OCI-LY7 (cell line): ENCODE results near the gene PDE8B. TPM values are rescaled to one million over a fixed set of nuclear protein-coding genes. Genes with fewer than 3 reads are reported as not detected.

Experiments
- BruUV-seq: library from RNA; stranded (reverse); fragments of 400-500 nt; replicated peaks from 2 replicates; lab custom pipeline; 2021; lab: Mats Ljungman, UMichigan
- CTCF ChIA-PET: fragments of 300-600 bp; sonication (Branson Sonifier 250); formaldehyde crosslinking; loops from one replicate; lab custom pipeline; 2022; ENCODE audit warnings: antibody characterized with exemption; ENCODE audit not compliant: unreplicated experiment; lab: Charles Lee
- POLR2A ChIA-PET: fragments of 300-600 bp; sonication (Branson Sonifier 250); formaldehyde crosslinking; loops from one replicate; lab custom pipeline; 2022; ENCODE audit warnings: antibody characterized with exemption; lab: Charles Lee
- DNase-seq: peaks from one replicate; pipeline ENCODE4 v3.0.0-alpha.2; 2015; ENCODE audit warnings: low spot score
- H2AFZ ChIP-seq: fragments of 200-600 bp; sonication (generic), shearing (Covaris generic); 2 replicates; pipeline ENCODE4 v1.6.1; 2014; ENCODE audit warnings: mild to moderate bottlenecking, antibody characterized with exemption, low read length, moderate library complexity
- H3K27ac ChIP-seq: fragments of 200-600 bp; sonication (generic); 2 replicates; pipeline ENCODE4 v1.5.1; 2014; ENCODE audit warnings: mixed run types, low read depth, mild to moderate bottlenecking, moderate library complexity, low read length, inconsistent platforms; ENCODE audit not compliant: poor library complexity, severe bottlenecking
- H3K36me3 ChIP-seq: fragments of 200-600 bp; sonication (generic); 2 replicates; pipeline ENCODE4 v1.6.1; 2014; ENCODE audit warnings: mild to moderate bottlenecking, antibody characterized with exemption, low read length, moderate library complexity, mixed read lengths; ENCODE audit not compliant: insufficient read depth
- H3K4me1 ChIP-seq: fragments of 200-600 bp; sonication (generic); 2 replicates; pipeline ENCODE4 v1.5.1; 2014; ENCODE audit warnings: mild to moderate bottlenecking, low read length; ENCODE audit not compliant: insufficient read depth, poor library complexity, severe bottlenecking
- H3K4me2 ChIP-seq: fragments of 200-600 bp; sonication (generic); 2 replicates; pipeline ENCODE4 v1.6.1; 2014; ENCODE audit warnings: mild to moderate bottlenecking, low read length
- H3K4me3 ChIP-seq: fragments of 200-600 bp; sonication (generic); 2 replicates; pipeline ENCODE4 v1.5.1; 2014; ENCODE audit warnings: mild to moderate bottlenecking, low read depth, low read length; ENCODE audit not compliant: poor library complexity, severe bottlenecking
- H3K79me2 ChIP-seq: fragments of 200-600 bp; sonication (generic); 2 replicates; pipeline ENCODE4 v1.6.1; 2016; ENCODE audit warnings: low read depth, mild to moderate bottlenecking, low read length, moderate library complexity, mixed read lengths; ENCODE audit not compliant: insufficient read depth
- H3K9me2 ChIP-seq: fragments of 200-600 bp; sonication (generic); 2 replicates; pipeline ENCODE4 v1.6.1; 2016; ENCODE audit warnings: mild to moderate bottlenecking, low read length, mixed read lengths; ENCODE audit not compliant: insufficient read depth
- H3K9me3 ChIP-seq: fragments of 200-600 bp; sonication (generic); 2 replicates; pipeline ENCODE4 v1.6.1; 2014; ENCODE audit warnings: mild to moderate bottlenecking, mixed run types, low read length, mixed read lengths
- H4K20me1 ChIP-seq: fragments of 200-600 bp; sonication (generic); 2 replicates; pipeline ENCODE4 v1.6.1; 2014; ENCODE audit warnings: mild to moderate bottlenecking, antibody characterized with exemption, low read length, moderate library complexity, mixed read lengths; ENCODE audit not compliant: insufficient read depth
- EZH2phosphoT487 ChIP-seq: fragments of 200-600 bp; sonication (generic); IDR thresholded peaks from 2 replicates; pipeline ENCODE4 v1.6.1; 2018; ENCODE audit warnings: low read depth, borderline replicate concordance, mild to moderate bottlenecking, mixed run types, antibody characterized with exemption, low read length, moderate library complexity, mixed read lengths
- intact Hi-C: fragments of 100-400 bp; cut with micrococcal nuclease; formaldehyde crosslinking; loops from one replicate; pipeline ENCODE4 v1.10.0; 2022; ENCODE audit not compliant: unreplicated experiment
- total RNA-seq, 2 experiments: library from RNA; depleted of rRNA in 1 of 2; stranded (reverse); fragments of >200 nt in 1 of 2; shearing (Covaris generic) in 1 of 2; gene quantifications; 2 replicates each; pipeline ENCODE4 v1.2.3, GENCODE V29; 2014 to 2022
- TF ChIP-seq, protein P1 (sequence below): fragments of 200-600 bp; sonication (generic); conservative IDR thresholded peaks from 2 replicates; pipeline ENCODE4 v1.5.1; 2014; ENCODE audit warnings: mild to moderate bottlenecking, antibody characterized with exemption, low read length, moderate library complexity, mixed read lengths

PDE8B gene
- total RNA-seq, 2 experiments from 2014 or later, result 0.21 to 0.22 TPM

DNA sequence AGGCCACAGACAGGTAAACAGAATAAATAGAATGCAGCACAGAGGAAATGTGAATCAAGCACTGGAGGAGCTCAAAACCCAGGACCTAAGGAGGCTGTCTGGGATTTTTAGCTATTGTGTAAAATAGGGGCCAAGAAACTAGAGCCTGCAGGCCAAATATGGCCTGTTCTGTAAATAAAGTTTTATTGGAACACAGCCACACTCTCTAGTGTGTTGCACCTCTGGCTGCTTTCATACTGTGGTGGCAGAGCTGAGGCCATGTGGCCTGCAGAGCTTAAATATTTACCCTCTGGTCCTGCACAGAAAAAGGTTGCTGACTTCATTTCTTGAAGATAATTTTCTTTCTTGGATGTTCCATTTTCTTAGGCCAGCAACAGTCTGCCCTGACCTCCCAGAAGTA lies 145.3 kb downstream of the PDE8B start:
- POLR2A ChIA-PET, result interaction anchor here (0.5 to 0.8 kb wide), 2 partner anchors 71 to 365 kb away, joined by 3 read pairs; no protein-coding TSS in a partner anchor
- H3K79me2 ChIP-seq, result no peaks in the 10 kb centered on the region
- no peak overlapping the region for H3K4me2 ChIP-seq
- DNase-seq, result no peak
- no peaks in the 10 kb centered on the region for H3K36me3 ChIP-seq
- H4K20me1 ChIP-seq, result no peaks in the 10 kb centered on the region
- intact Hi-C loops, result no loop called here
- BruUV-seq, result no TSS peak
- no peaks in the 10 kb centered on the region for H3K9me2 ChIP-seq
- H2AFZ ChIP-seq, result no peak overlapping the region
- no peak overlapping the region for H3K27ac ChIP-seq
- H3K4me3 ChIP-seq, result no peak overlapping the region
- H3K9me3 ChIP-seq, result no peaks in the 10 kb centered on the region
- CTCF ChIA-PET, result no interaction called here
- no peaks in the 10 kb centered on the region for H3K4me1 ChIP-seq
- TF ChIP-seq EZH2phosphoT487, result no peak
- TF ChIP-seq, protein P1, sequence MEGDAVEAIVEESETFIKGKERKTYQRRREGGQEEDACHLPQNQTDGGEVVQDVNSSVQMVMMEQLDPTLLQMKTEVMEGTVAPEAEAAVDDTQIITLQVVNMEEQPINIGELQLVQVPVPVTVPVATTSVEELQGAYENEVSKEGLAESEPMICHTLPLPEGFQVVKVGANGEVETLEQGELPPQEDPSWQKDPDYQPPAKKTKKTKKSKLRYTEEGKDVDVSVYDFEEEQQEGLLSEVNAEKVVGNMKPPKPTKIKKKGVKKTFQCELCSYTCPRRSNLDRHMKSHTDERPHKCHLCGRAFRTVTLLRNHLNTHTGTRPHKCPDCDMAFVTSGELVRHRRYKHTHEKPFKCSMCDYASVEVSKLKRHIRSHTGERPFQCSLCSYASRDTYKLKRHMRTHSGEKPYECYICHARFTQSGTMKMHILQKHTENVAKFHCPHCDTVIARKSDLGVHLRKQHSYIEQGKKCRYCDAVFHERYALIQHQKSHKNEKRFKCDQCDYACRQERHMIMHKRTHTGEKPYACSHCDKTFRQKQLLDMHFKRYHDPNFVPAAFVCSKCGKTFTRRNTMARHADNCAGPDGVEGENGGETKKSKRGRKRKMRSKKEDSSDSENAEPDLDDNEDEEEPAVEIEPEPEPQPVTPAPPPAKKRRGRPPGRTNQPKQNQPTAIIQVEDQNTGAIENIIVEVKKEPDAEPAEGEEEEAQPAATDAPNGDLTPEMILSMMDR, result no peak

- H3K4me3 ChIP-seq, result no peak overlapping the region
- intact Hi-C loops, result no loop called here
- H2AFZ ChIP-seq, result no peak overlapping the region
- POLR2A ChIA-PET, result no interaction called here
- no peak overlapping the region for H3K4me2 ChIP-seq
- TF ChIP-seq, protein P1, result no peak
- TF ChIP-seq EZH2phosphoT487, result no peak
- no peak for DNase-seq
- H3K4me1 ChIP-seq, result no peaks in the 10 kb centered on the region
- no peaks in the 10 kb centered on the region for H3K9me2 ChIP-seq
- no peaks in the 10 kb centered on the region for H4K20me1 ChIP-seq
- H3K27ac ChIP-seq, result no peak overlapping the region
- H3K36me3 ChIP-seq, result no peaks in the 10 kb centered on the region
- H3K79me2 ChIP-seq, result no peaks in the 10 kb centered on the region
- CTCF ChIA-PET, result no interaction called here
- H3K9me3 ChIP-seq, result no peaks in the 10 kb centered on the region
- no TSS peak for BruUV-seq
Observed at GRCh38 chr5:77356740-77357139, 146.3 kb downstream of the PDE8B start.

GRCh38 chr5:77358255-77359205 lies 148.1 kb downstream of the PDE8B start:
- DNase-seq, result no peak
- no peaks in the 10 kb centered on the region for H3K9me3 ChIP-seq
- no peak overlapping the region for H3K4me2 ChIP-seq
- BruUV-seq, result no TSS peak
- intact Hi-C loops, result no loop called here
- no peaks in the 10 kb centered on the region for H3K79me2 ChIP-seq
- no peaks in the 10 kb centered on the region for H3K36me3 ChIP-seq
- no peaks in the 10 kb centered on the region for H3K9me2 ChIP-seq
- CTCF ChIA-PET, result no interaction called here
- no peak overlapping the region for H3K27ac ChIP-seq
- H2AFZ ChIP-seq, result no peak overlapping the region
- no peak overlapping the region for H3K4me3 ChIP-seq
- no peaks in the 10 kb centered on the region for H3K4me1 ChIP-seq
- POLR2A ChIA-PET, result interaction anchor here (0.6 kb wide), 1 partner anchor 320 kb away, joined by 3 read pairs; no protein-coding TSS in a partner anchor
- no peak for TF ChIP-seq EZH2phosphoT487
- TF ChIP-seq, protein P1, result no peak
- H4K20me1 ChIP-seq, result no peaks in the 10 kb centered on the region
